ENCODE results near the gene DACT2.

GRCh38 chr6:168299541-168300511, 19.8 kb downstream of the DACT2 start:
- TF ChIP-seq, protein P1, sequence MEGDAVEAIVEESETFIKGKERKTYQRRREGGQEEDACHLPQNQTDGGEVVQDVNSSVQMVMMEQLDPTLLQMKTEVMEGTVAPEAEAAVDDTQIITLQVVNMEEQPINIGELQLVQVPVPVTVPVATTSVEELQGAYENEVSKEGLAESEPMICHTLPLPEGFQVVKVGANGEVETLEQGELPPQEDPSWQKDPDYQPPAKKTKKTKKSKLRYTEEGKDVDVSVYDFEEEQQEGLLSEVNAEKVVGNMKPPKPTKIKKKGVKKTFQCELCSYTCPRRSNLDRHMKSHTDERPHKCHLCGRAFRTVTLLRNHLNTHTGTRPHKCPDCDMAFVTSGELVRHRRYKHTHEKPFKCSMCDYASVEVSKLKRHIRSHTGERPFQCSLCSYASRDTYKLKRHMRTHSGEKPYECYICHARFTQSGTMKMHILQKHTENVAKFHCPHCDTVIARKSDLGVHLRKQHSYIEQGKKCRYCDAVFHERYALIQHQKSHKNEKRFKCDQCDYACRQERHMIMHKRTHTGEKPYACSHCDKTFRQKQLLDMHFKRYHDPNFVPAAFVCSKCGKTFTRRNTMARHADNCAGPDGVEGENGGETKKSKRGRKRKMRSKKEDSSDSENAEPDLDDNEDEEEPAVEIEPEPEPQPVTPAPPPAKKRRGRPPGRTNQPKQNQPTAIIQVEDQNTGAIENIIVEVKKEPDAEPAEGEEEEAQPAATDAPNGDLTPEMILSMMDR (IDR thresholded peaks at IDR 0.05; ENCODE audit: insufficient read depth, low read length, poor library complexity, severe bottlenecking), result no peak
- no peak for TF ChIP-seq EZH2phosphoT487 (conservative IDR thresholded peaks at IDR 0.05; ENCODE audit: low read length)
